HepG2 (cell line): ENCODE results near the gene CSNK1D. TPM values are rescaled to one million over a fixed set of nuclear protein-coding genes. Genes with fewer than 3 reads are reported as not detected.
A peak's percentile ranks its signal among the peaks of the same experiment; 100 is the strongest.

Source experiments
- AHR ChIP-seq: IDR thresholded peaks from 2 replicates; pipeline ENCODE4 v1.6.1; 2018; ENCODE audit warnings: missing genetic modification reagents, missing compliant biosample characterization
- EZH2 ChIP-seq: conservative IDR thresholded peaks from 2 replicates; pipeline ENCODE4 v1.6.1; 2012; ENCODE audit warnings: mild to moderate bottlenecking, low read depth, low read length, moderate library complexity
- GRHL1 ChIP-seq: sonication (generic); formaldehyde crosslinking; conservative IDR thresholded peaks from 2 replicates; pipeline ENCODE4 v1.8.0; 2022; ENCODE audit warnings: missing genetic modification reagents
- HDAC2 ChIP-seq: sonication (generic); formaldehyde crosslinking; IDR thresholded peaks from 2 replicates; pipeline ENCODE4 v1.4.0; 2020; ENCODE audit warnings: missing genetic modification reagents
- HMG20A ChIP-seq: IDR thresholded peaks from 2 replicates; pipeline ENCODE4 v1.6.1; 2016; ENCODE audit warnings: borderline replicate concordance
- HNRNPL ChIP-seq: fragments of 200-400 bp; formaldehyde crosslinking; IDR thresholded peaks from 2 replicates; pipeline ENCODE4 v1.6.1; 2017; ENCODE audit warnings: mild to moderate bottlenecking, low read depth, low read length
- MZF1 ChIP-seq: sonication (generic); formaldehyde crosslinking; IDR thresholded peaks from 2 replicates; pipeline ENCODE4 v1.8.1; 2023; ENCODE audit warnings: mild to moderate bottlenecking, missing genetic modification reagents, borderline replicate concordance
- SMYD3 ChIP-seq: sonication (generic); formaldehyde crosslinking; IDR thresholded peaks from 2 replicates; pipeline ENCODE4 v1.8.1; 2023; ENCODE audit warnings: mild to moderate bottlenecking, missing genetic modification reagents
- SNAPC2 ChIP-seq: sonication (generic); formaldehyde crosslinking; IDR thresholded peaks from 2 replicates; pipeline ENCODE4 v1.8.1; 2022; ENCODE audit warnings: mild to moderate bottlenecking, missing genetic modification reagents
- STAG1 ChIP-seq: sonication (generic); formaldehyde crosslinking; IDR thresholded peaks from 2 replicates; pipeline ENCODE4 v1.4.0; 2020; ENCODE audit warnings: missing genetic modification reagents
- SUZ12 ChIP-seq: fragments of 150-350 bp; IDR thresholded peaks from 2 replicates; pipeline ENCODE4 v1.6.1; 2014; ENCODE audit warnings: low read depth, low read length
- TBP ChIP-seq: sonication (generic); formaldehyde crosslinking; IDR thresholded peaks from 2 replicates; pipeline ENCODE4 v1.5.0; 2020; ENCODE audit warnings: missing genetic modification reagents
- WIZ ChIP-seq: sonication (generic); formaldehyde crosslinking; IDR thresholded peaks from 2 replicates; pipeline ENCODE4 v1.5.1; 2020; ENCODE audit warnings: mild to moderate bottlenecking, missing genetic modification reagents
- ZNF253 ChIP-seq: sonication (generic); formaldehyde crosslinking; IDR thresholded peaks from 2 replicates; pipeline ENCODE4 v1.8.0; 2022; ENCODE audit warnings: mild to moderate bottlenecking, missing genetic modification reagents, borderline replicate concordance
- ZNF260 ChIP-seq: sonication (generic); formaldehyde crosslinking; IDR thresholded peaks from 2 replicates; pipeline ENCODE4 v1.4.0; 2020; ENCODE audit warnings: missing genetic modification reagents, low read depth, mild to moderate bottlenecking, borderline replicate concordance
- ZNF329 ChIP-seq: sonication (generic); formaldehyde crosslinking; IDR thresholded peaks from 2 replicates; pipeline ENCODE4 v1.9.0; 2021; ENCODE audit warnings: low read depth, mild to moderate bottlenecking, missing genetic modification reagents
- ZNF333 ChIP-seq: sonication (generic); formaldehyde crosslinking; IDR thresholded peaks from 2 replicates; pipeline ENCODE4 v1.4.0; 2020; ENCODE audit warnings: mild to moderate bottlenecking, missing genetic modification reagents, borderline replicate concordance
- ZNF34 ChIP-seq: sonication (generic); formaldehyde crosslinking; IDR thresholded peaks from 2 replicates; pipeline ENCODE4 v1.4.0; 2020; ENCODE audit warnings: mild to moderate bottlenecking, missing genetic modification reagents, borderline replicate concordance
- ZNF432 ChIP-seq: sonication (generic); formaldehyde crosslinking; IDR thresholded peaks from 2 replicates; pipeline ENCODE4 v1.5.0; 2020; ENCODE audit warnings: missing genetic modification reagents, mild to moderate bottlenecking, borderline replicate concordance
- ZNF484 ChIP-seq: sonication (generic); formaldehyde crosslinking; IDR thresholded peaks from 2 replicates; pipeline ENCODE4 v1.5.1; 2020; ENCODE audit warnings: mild to moderate bottlenecking, low read depth, missing genetic modification reagents, borderline replicate concordance
- ZNF7 ChIP-seq: IDR thresholded peaks from 2 replicates; pipeline ENCODE4 v1.6.1; 2016; ENCODE audit warnings: missing biosample characterization, missing genetic modification reagents
- ZNF788 ChIP-seq: sonication (generic); formaldehyde crosslinking; IDR thresholded peaks from 2 replicates; pipeline ENCODE4 v1.5.0; 2020; ENCODE audit warnings: mild to moderate bottlenecking, missing genetic modification reagents, borderline replicate concordance
- ZZZ3 ChIP-seq: sonication (generic); formaldehyde crosslinking; IDR thresholded peaks from 2 replicates; pipeline ENCODE4 v1.4.0; 2020; ENCODE audit warnings: missing genetic modification reagents, mild to moderate bottlenecking, borderline replicate concordance
- polyA plus RNA-seq, 8 experiments: library from polyadenylated mRNA; depleted of rRNA in 3 of 8; stranded (reverse) in 7 of 8; unstranded in 1 of 8; fragments of >200 nt; fragmentation: Illumina TruSeq in 4 of 8; extraction: Trizol in 4 of 8; gene quantifications; 2 replicates each; pipeline versions ENCODE4 v1.2.1 to v1.2.3, GENCODE V29; 2011 to 2016; ENCODE audit warnings: low read depth in 4 of 8, missing spikeins in 1 of 8, mixed read lengths in 1 of 8; ENCODE audit not compliant: insufficient read depth in 1 of 8
- total RNA-seq, 5 experiments: library from RNA; depleted of rRNA; stranded (reverse); fragments of >200 nt; fragmentation: Illumina TruSeq; extraction: Trizol; gene quantifications; 2 replicates each; pipeline ENCODE4 v1.2.3, GENCODE V29; 2016; ENCODE audit warnings: low read depth in 1 of 5
- TF ChIP-seq, protein P1 (sequence below): IDR thresholded peaks from 2 replicates; pipeline ENCODE4 v1.6.1; 2012; ENCODE audit warnings: low read length, improper control_type of control experiment
- TF ChIP-seq, protein P2 (sequence below): IDR thresholded peaks from 2 replicates; pipeline ENCODE4 v1.6.1; 2012; ENCODE audit warnings: inconsistent platforms

Gene CSNK1D
- total and polyA plus RNA-seq, 2 of the 13 experiments (the other 11 are each of a cell fraction or from before 2014, with no cell fraction given) = 31.5 to 128 TPM

DNA sequence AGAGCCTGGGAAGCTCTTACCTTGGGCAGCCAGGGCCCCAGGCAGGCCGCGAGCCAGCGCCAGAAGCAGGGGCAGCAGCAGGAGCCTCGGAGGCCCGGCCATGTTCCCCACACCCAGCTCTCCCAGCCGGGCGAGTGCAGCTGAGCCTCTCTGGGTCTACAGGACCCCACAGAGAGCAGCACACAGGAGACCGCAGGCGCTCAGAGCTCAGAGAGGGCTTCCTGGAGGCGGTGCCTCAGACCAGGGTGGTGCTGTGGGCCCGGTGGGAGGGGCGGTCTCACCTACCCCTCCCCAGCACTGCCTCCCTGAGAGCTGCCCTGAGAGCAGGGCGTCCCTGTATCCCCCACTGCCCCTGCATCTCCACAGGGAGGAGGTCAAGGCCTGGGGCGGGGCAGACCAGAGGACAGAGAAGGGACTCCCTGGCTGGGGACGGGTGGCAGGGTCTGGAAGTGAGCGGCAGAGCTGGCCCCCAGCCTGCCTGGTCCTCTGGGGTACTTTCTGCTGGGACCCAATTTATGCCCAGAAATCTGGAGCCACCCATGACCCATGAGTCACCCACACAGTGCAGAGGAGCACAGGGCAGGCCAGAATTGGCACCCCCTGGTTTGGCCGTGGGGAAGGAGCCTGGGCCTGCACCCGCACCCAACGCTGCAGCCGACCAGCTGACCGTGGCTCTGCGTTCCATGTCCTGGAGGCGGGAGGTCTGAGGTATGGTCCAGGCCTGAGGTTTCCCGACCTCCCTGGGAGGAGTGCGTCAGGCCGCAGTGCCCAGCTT is 44.1 kb upstream of the CSNK1D start, which contains the start of gene CD7 (continued):
- TF ChIP-seq HNRNPL (peak; percentile 83), ZNF432 (no peak), ZNF333 (CRISPR knock-in tag) (peak; percentile 90; the same call in 1 of the 2 replicates), TBP (CRISPR knock-in tag) (no peak), SMYD3 (CRISPR knock-in tag) (no peak), HDAC2 (CRISPR knock-in tag) (peak; percentile 80; the same call in 1 of the 2 replicates), ZZZ3 (CRISPR knock-in tag) (no peak), EZH2 (no peak), GRHL1 (CRISPR knock-in tag) (no peak), SUZ12 (no peak), WIZ (CRISPR knock-in tag) (no peak), ZNF7 (CRISPR knock-in tag) (no peak), ZNF788 (CRISPR knock-in tag) (no peak; the same call in 1 of the 2 replicates), ZNF260 (CRISPR knock-in tag) (peak; percentile 8; the same call in 1 of the 2 replicates), SNAPC2 (CRISPR knock-in tag) (no peak), ZNF34 (CRISPR knock-in tag) (no peak), ZNF484 (CRISPR knock-in tag) (0 out of 2 replicates have a peak, but pooled peaks have one; percentile 41), AHR (CRISPR knock-in tag) (no peak), ZNF329 (CRISPR knock-in tag) (no peak), MZF1 (CRISPR knock-in tag) (peak; percentile 89; the same call in 1 of the 2 replicates), HMG20A (CRISPR knock-in tag) (no peak), STAG1 (CRISPR knock-in tag) (peak; percentile 3; the same call in 1 of the 2 replicates), ZNF253 (no peak)
- TF ChIP-seq, protein P1, sequence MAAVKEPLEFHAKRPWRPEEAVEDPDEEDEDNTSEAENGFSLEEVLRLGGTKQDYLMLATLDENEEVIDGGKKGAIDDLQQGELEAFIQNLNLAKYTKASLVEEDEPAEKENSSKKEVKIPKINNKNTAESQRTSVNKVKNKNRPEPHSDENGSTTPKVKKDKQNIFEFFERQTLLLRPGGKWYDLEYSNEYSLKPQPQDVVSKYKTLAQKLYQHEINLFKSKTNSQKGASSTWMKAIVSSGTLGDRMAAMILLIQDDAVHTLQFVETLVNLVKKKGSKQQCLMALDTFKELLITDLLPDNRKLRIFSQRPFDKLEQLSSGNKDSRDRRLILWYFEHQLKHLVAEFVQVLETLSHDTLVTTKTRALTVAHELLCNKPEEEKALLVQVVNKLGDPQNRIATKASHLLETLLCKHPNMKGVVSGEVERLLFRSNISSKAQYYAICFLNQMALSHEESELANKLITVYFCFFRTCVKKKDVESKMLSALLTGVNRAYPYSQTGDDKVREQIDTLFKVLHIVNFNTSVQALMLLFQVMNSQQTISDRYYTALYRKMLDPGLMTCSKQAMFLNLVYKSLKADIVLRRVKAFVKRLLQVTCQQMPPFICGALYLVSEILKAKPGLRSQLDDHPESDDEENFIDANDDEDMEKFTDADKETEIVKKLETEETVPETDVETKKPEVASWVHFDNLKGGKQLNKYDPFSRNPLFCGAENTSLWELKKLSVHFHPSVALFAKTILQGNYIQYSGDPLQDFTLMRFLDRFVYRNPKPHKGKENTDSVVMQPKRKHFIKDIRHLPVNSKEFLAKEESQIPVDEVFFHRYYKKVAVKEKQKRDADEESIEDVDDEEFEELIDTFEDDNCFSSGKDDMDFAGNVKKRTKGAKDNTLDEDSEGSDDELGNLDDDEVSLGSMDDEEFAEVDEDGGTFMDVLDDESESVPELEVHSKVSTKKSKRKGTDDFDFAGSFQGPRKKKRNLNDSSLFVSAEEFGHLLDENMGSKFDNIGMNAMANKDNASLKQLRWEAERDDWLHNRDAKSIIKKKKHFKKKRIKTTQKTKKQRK = no peak
- TF ChIP-seq, protein P2, sequence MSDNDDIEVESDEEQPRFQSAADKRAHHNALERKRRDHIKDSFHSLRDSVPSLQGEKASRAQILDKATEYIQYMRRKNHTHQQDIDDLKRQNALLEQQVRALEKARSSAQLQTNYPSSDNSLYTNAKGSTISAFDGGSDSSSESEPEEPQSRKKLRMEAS = peak; percentile 37; the same call in 1 of the 2 replicates
